GM20000 (cell line): ENCODE results near the gene NDE1.

Experiments
- DNase-seq: peaks from one replicate; pipeline ENCODE4 v3.0.0; 2012; ENCODE audit warnings: low spot score
- TF ChIP-seq, protein P1 (sequence below): IDR thresholded peaks from 2 replicates; pipeline ENCODE4 v1.5.1; 2012; ENCODE audit warnings: mild to moderate bottlenecking, control low read depth; ENCODE audit errors: extremely low read depth, missing control alignments

Gene NDE1

DNA sequence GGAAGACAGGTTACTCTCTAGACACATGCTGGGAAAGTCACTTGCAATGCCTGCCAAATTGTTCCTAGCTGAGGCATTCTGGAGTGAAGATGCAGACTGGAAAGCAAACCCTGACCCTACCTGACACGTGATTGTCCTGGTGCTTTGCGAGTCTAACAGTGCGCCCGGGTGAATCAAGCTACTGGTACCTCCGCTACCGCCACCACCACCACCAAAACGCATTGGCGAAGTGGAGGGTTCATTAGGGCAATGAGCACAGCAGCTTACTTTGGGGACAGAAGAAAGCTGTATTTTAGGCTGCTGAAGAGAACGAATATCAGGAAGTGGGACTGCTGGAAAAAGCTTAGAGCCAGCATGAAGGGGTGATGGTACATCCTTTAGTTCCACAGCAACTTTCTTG is 14.1 kb upstream of the NDE1 start:
- DNase-seq: no peak
- TF ChIP-seq, protein P1, sequence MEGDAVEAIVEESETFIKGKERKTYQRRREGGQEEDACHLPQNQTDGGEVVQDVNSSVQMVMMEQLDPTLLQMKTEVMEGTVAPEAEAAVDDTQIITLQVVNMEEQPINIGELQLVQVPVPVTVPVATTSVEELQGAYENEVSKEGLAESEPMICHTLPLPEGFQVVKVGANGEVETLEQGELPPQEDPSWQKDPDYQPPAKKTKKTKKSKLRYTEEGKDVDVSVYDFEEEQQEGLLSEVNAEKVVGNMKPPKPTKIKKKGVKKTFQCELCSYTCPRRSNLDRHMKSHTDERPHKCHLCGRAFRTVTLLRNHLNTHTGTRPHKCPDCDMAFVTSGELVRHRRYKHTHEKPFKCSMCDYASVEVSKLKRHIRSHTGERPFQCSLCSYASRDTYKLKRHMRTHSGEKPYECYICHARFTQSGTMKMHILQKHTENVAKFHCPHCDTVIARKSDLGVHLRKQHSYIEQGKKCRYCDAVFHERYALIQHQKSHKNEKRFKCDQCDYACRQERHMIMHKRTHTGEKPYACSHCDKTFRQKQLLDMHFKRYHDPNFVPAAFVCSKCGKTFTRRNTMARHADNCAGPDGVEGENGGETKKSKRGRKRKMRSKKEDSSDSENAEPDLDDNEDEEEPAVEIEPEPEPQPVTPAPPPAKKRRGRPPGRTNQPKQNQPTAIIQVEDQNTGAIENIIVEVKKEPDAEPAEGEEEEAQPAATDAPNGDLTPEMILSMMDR: no peak

DNA sequence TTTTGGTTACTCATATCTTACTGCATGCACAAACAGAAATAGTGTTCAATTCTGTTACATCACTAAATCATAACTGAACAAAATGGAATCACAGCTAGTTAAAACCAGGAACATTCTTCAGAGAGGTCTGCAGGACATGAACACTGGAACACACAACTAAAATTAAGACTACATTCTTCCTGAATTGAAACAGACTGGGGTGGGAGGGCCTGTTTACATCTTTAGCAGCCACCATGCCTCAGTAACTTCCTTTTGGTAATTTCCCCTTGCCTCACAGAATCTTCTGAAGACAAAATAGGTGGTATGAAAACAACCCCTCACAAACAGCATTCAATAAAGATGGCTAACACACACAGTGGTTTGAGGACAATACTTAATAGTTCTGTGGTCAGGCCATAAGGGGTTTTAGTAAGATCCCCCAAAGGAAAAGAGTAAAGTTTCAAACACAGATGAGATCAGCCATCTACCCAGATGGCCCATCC is 13.6 kb upstream of the NDE1 start:
- DNase-seq: peak; percentile 42
- TF ChIP-seq, protein P1: no peak

DNA sequence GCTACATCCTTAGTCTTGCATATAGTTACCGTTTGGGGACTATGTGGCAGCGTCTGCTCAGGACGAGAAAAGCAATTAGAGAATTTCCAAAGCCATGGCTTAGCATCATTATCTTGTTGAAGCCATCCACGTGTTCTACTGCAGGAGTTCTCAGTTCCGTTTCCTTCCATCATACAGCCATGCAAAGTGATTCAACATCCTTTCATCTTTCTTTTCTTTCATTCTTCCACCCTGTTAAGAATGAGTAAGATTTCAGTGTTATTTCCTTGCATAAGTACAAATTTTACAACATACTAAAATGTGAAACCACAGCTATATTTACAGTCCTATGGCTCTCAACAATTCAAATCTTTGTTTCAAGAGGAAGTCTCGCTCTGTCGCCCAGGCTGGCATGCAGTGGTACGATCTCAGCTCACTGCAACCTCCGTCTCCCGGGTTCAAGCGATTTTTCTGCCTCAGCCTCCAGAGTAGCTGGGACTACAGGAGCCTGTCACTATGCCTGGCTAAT is 10.9 kb upstream of the NDE1 start:
- TF ChIP-seq, protein P1: no peak
- no peak for DNase-seq

DNA sequence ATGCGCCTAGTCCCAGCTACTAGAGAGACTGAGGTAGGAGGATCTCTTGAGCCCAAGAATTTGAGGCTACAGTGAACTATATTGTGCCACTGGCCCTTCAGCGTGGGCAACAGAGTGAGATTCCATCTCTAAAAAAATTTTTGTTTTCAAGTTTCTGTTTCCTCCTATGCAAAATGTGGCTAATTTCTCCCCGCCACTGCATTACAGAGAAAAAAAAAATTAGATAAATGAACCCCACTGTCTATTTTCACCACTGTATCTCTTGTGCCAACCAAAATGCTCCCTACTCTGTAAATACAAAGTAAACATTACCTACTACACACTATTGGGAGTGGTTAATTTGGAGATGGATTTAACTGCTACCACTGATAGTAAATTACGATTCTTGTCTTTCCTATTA is 9.1 kb upstream of the NDE1 start:
- no peak for DNase-seq
- TF ChIP-seq, protein P1: no peak

DNA sequence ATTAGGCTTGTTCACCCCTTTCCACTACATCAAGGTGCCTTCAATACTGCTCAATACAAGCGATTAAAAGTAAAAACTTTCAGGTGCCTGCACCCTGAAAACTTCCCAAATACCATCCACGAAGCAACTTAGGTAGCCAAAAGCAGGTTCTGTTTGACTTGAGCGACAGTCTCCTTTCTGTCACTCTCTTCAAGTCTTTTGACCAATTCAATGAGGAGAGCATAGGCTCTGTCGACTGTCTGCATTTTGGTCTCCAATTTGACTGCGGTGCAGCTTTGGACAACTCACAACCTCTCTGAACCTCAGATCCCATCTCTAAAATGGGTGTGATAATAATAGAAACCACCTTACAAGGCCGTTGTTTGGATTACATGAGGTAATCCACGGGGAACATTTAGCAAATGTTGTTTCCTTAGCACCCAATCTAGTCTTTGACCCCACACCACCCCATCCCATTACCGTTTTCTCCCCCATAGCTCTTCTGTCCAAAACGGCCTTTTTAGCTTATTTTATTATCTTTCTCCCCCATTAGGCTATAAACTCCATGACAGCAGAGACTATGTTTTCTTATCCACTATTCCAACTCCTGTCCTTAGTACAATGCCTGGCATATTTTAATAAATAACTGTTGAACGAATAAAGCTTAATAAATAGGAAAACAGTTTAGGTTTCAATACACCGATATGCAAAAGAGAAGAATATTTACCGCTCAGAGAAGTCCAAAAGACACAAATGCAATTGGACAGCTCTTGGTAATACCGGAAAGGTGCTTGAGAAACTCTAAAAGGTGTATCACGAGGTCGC is 8.1 kb upstream of the NDE1 start:
- TF ChIP-seq, protein P1: no peak
- no peak for DNase-seq

DNA sequence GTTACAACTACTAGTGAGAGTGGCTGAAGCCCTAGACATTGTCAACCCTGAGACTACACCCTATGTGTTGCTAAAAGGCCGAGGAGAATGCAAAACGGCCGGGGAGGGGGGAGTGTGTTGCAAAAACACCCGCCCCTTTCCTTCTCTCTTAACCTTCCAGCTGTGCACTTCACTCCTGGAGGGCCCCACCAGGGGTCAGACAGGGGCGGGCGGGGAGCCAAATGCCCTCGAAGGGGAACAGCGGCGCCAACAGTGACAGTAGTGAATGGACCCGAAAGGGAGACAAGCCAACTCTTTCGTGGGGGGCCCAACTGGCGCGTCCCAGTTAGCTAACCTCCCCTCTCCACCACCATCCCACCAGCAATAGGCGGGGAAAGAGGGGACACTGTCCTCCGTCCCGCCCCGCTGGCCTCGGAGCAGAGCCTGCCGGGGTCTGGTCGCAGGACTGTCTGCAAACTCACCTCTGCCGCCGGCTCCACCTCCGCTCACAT is 7.4 kb upstream of the NDE1 start:
- peak; percentile 73 for DNase-seq
- TF ChIP-seq, protein P1: peak; percentile 25
